B cell (primary cell): Measurements from ENCODE around the gene STXBP6. TPM values are rescaled to one million over a fixed set of nuclear protein-coding genes. Genes with fewer than 3 reads are reported as not detected.

ENCODE experiments used
- ATAC-seq: fragments of 200-7000 bp; cut with Tn5 transposase; one replicate; pipeline ENCODE4 v1.10.0; 2021; ENCODE audit warnings: low read depth, mild to moderate bottlenecking, moderate number of reproducible peaks, moderate library complexity
- CTCF ChIA-PET: fragments of 350-600 bp; sonication (Branson Sonifier 250); formaldehyde crosslinking; loops from one replicate; lab custom pipeline; 2021; ENCODE audit warnings: antibody characterized with exemption, inconsistent platforms; lab: Charles Lee
- POLR2A ChIA-PET: fragments of 350-600 bp; sonication (Branson Sonifier 250); formaldehyde crosslinking; loops from one replicate; lab custom pipeline; 2021; ENCODE audit warnings: antibody characterized with exemption; lab: Charles Lee
- DNase-seq: peaks from one replicate; pipeline ENCODE4 v3.0.0; 2013
- H2AFZ ChIP-seq: 2 replicates; pipeline ENCODE4 v1.6.1; 2012; ENCODE audit warnings: mild to moderate bottlenecking, low read depth, low read length; ENCODE audit not compliant: insufficient read depth, poor library complexity, severe bottlenecking
- H3K27ac ChIP-seq, 2 donors: 1 replicate in 1 of 2; 2 replicates in 1 of 2; pipeline ENCODE4 v1.5.1; 2012 to 2013; ENCODE audit warnings: low read length in 2 of 2, mild to moderate bottlenecking in 2 of 2, moderate library complexity in 1 of 2
- H3K27me3 ChIP-seq, 4 experiments: fragments of 200-600 bp in 1 of 4; sonication (generic) in 1 of 4; replicated peaks in 1 of 4; 1 replicate in 2 of 4; 2 replicates in 2 of 4; pipeline versions ENCODE4 v1.6.1 to v1.7.0; 2013 to 2016; ENCODE audit warnings: low read length in 3 of 4, mild to moderate bottlenecking in 2 of 4, mixed read lengths in 1 of 4, moderate library complexity in 1 of 4; ENCODE audit not compliant: insufficient read depth in 4 of 4, control insufficient read depth in 3 of 4; ENCODE audit errors: control extremely low read depth in 1 of 4
- H3K36me3 ChIP-seq, 2 experiments: replicated peaks in 1 of 2; 1 replicate in 1 of 2; 2 replicates in 1 of 2; pipeline versions ENCODE4 v1.6.1 to v1.7.1; 2013; ENCODE audit warnings: low read length in 1 of 2; ENCODE audit not compliant: insufficient read depth in 2 of 2, control insufficient read depth in 1 of 2; ENCODE audit errors: control extremely low read depth in 1 of 2, extremely low read depth in 1 of 2
- H3K4me1 ChIP-seq, 2 donors: fragments of 200-600 bp in 1 of 2; sonication (generic) in 1 of 2; 1 replicate in 1 of 2; 2 replicates in 1 of 2; pipeline versions ENCODE4 v1.5.1 to v1.6.1; 2013 to 2017; ENCODE audit warnings: low read length in 2 of 2; ENCODE audit not compliant: control insufficient read depth in 2 of 2, insufficient read depth in 2 of 2
- H3K4me2 ChIP-seq: replicated peaks from 2 replicates; pipeline ENCODE3; 2012; ENCODE audit warnings: mild to moderate bottlenecking, low read depth, low read length; ENCODE audit not compliant: poor library complexity, severe bottlenecking
- H3K4me3 ChIP-seq, 5 experiments: fragments of 200-600 bp in 1 of 5; sonication (generic) in 1 of 5; 1 replicate in 3 of 5; 2 replicates in 2 of 5; pipeline versions ENCODE4 v1.5.1 to v1.7.0; 2011 to 2016; ENCODE audit warnings: low read length in 4 of 5, mild to moderate bottlenecking in 4 of 5, low read depth in 2 of 5, control low read depth in 1 of 5, moderate library complexity in 1 of 5; ENCODE audit not compliant: insufficient read depth in 1 of 5; ENCODE audit errors: control extremely low read depth in 1 of 5, extremely low read depth in 1 of 5
- H3K79me2 ChIP-seq: fragments of 200-600 bp; sonication (generic); one replicate; pipeline ENCODE4 v1.6.0; 2016; ENCODE audit warnings: low read length; ENCODE audit not compliant: control insufficient read depth, insufficient read depth
- H3K9ac ChIP-seq: fragments of 200-600 bp; sonication (generic); 2 replicates; pipeline ENCODE4 v1.6.1; 2017; ENCODE audit warnings: mild to moderate bottlenecking, low read length, moderate library complexity
- H3K9me3 ChIP-seq, 3 donors: one replicate each; pipeline versions ENCODE4 v1.6.1 to v1.7.1; 2013; ENCODE audit warnings: low read length in 2 of 3; ENCODE audit not compliant: control insufficient read depth in 2 of 3, insufficient read depth in 1 of 3; ENCODE audit errors: control extremely low read depth in 1 of 3
- H4K20me1 ChIP-seq: 2 replicates; pipeline ENCODE4 v1.6.0; 2012; ENCODE audit warnings: mild to moderate bottlenecking, low read length; ENCODE audit not compliant: insufficient read depth, control insufficient read depth, poor library complexity, severe bottlenecking
- H3K27ac Mint-ChIP-seq: one replicate; pipeline ENCODE4 v1.8.0; 2021; ENCODE audit warnings: mixed read lengths
- H3K27me3 Mint-ChIP-seq: one replicate; pipeline ENCODE4 v1.8.0; 2021; ENCODE audit warnings: mixed read lengths
- H3K4me1 Mint-ChIP-seq: one replicate; pipeline ENCODE4 v1.8.0; 2021; ENCODE audit warnings: mixed read lengths
- H3K4me3 Mint-ChIP-seq: one replicate; pipeline ENCODE4 v1.8.0; 2021; ENCODE audit warnings: mixed read lengths
- H3K9me3 Mint-ChIP-seq: one replicate; pipeline ENCODE4 v1.8.0; 2022; ENCODE audit warnings: mixed read lengths; ENCODE audit not compliant: insufficient read depth
- CTCF ChIP-seq: fragments of 200-600 bp; IDR thresholded peaks from one replicate; pipeline ENCODE4 v1.8.0; 2022; ENCODE audit warnings: antibody characterized with exemption, mild to moderate bottlenecking
- EZH2 ChIP-seq: IDR thresholded peaks from 2 replicates; pipeline ENCODE4 v1.6.1; 2012; ENCODE audit warnings: borderline replicate concordance, low read depth, mild to moderate bottlenecking, moderate library complexity, low read length; ENCODE audit not compliant: insufficient read depth, poor library complexity, severe bottlenecking
- WGBS: methylation state at CpG from one replicate; pipeline ENCODE4 v1.1.5; 2013; ENCODE audit warnings: missing lambda C conversion rate; ENCODE audit not compliant: insufficient coverage; 5-methylcytosine and 5-hydroxymethylcytosine counted together
- intact Hi-C: fragments of 100-400 bp; cut with micrococcal nuclease; formaldehyde crosslinking; loops from one replicate; pipeline ENCODE4 v1.10.0; 2022
- polyA plus RNA-seq: library from polyadenylated mRNA; depleted of rRNA; stranded (reverse); fragments of >200 nt; gene quantifications from 2 replicates; pipeline ENCODE4 v1.2.3, GENCODE V29; 2012
- total RNA-seq, 2 donors: library from RNA; stranded (reverse); fragments of 120-200 nt in 1 of 2; gene quantifications; 1 replicate in 1 of 2; 2 replicates in 1 of 2; pipeline versions ENCODE4 v1.2.3 to v1.2.4, GENCODE V29; 2013 to 2022

The STXBP6 gene
- total and polyA plus RNA-seq, 2 donors (not counting 1 experiment from before 2014, with no cell fraction given): 0.01 TPM; not detected in 1

GRCh38 chr14:24795406-24795805 lies 254.5 kb downstream of the STXBP6 start:
- no peaks in the 10 kb centered on the region for H3K9me3 ChIP-seq
- peaks cover 4% of the 10 kb centered on the region for H3K4me1 Mint-ChIP-seq
- H3K4me3 Mint-ChIP-seq: no peak overlapping the region
- CTCF ChIA-PET: no interaction called here
- intact Hi-C loops: no loop called here
- H3K79me2 ChIP-seq: no peaks in the 10 kb centered on the region
- TF ChIP-seq EZH2 (no peak), CTCF (no peak)
- H3K9me3 Mint-ChIP-seq: no peaks in the 10 kb centered on the region
- no peaks in the 10 kb centered on the region for H4K20me1 ChIP-seq
- no peak for ATAC-seq
- H2AFZ ChIP-seq: no peak overlapping the region
- POLR2A ChIA-PET: no interaction called here
- peaks cover 0 to 4% (median 0%) of the 10 kb centered on the region in 4 experiments for H3K27me3 ChIP-seq
- no peak for DNase-seq
- H3K27ac Mint-ChIP-seq: no peak overlapping the region
- no peak overlapping the region for H3K27ac ChIP-seq
- 86% methylated on average over 3 of the region's 5 CpGs for WGBS
- no peak overlapping the region for H3K4me2 ChIP-seq
- H3K27me3 Mint-ChIP-seq: peaks cover 14% of the 10 kb centered on the region
- H3K4me1 ChIP-seq: no peaks in the 10 kb centered on the region
- no peak overlapping the region for H3K9ac ChIP-seq
- H3K36me3 ChIP-seq: no peaks in the 10 kb centered on the region
- no peak overlapping the region for H3K4me3 ChIP-seq

GRCh38 chr14:24794644-24795305 lies 255.2 kb downstream of the STXBP6 start:
- no peaks in the 10 kb centered on the region for H3K79me2 ChIP-seq
- Mint-ChIP-seq H3K4me1 (peaks cover 4% of the 10 kb centered on the region), H3K27ac (no peak overlapping the region), H3K4me3 (no peak overlapping the region), H3K27me3 (peaks cover 14% of the 10 kb centered on the region), H3K9me3 (no peaks in the 10 kb centered on the region)
- H3K9me3 ChIP-seq: no peaks in the 10 kb centered on the region
- H3K4me3 ChIP-seq: no peak overlapping the region
- DNase-seq (no peak), ATAC-seq (no peak)
- H3K27ac ChIP-seq: no peak overlapping the region
- no peak for TF ChIP-seq EZH2
- TF ChIP-seq CTCF: no peak
- intact Hi-C loops: no loop called here
- H3K27me3 ChIP-seq: peaks cover 0 to 4% (median 0%) of the 10 kb centered on the region in 4 experiments
- 90% methylated on average over 7 of the region's 10 CpGs for WGBS
- H2AFZ ChIP-seq: no peak overlapping the region
- no peaks in the 10 kb centered on the region for H3K4me1 ChIP-seq
- H3K36me3 ChIP-seq: no peaks in the 10 kb centered on the region
- no peak overlapping the region for H3K9ac ChIP-seq
- ChIA-PET POLR2A (no interaction called here), CTCF (no interaction called here)
- H3K4me2 ChIP-seq: no peak overlapping the region
- H4K20me1 ChIP-seq: no peaks in the 10 kb centered on the region
